Measurements from ENCODE around the gene ACKR3. TPM values are rescaled to one million over a fixed set of nuclear protein-coding genes. Genes with fewer than 3 reads are reported as not detected.

The ACKR3 gene
- total and polyA plus RNA-seq, 10 of the 15 experiments (the other 5 are each of a cell fraction or from before 2014, with no cell fraction given), result 3.0 to 154 (median 6.4) TPM

GRCh38 chr2:236568068-236568921 is 1.3 kb upstream of the ACKR3 start (continued):
- TF ChIP-seq ATF3 (IDR thresholded peaks at IDR 0.05; ENCODE audit: borderline replicate concordance, extremely low read depth, low read depth, low read length) (no peak), HSF1 (IDR thresholded peaks at IDR 0.05; ENCODE audit: low read depth, low read length) (no peak), RUNX3 (IDR thresholded peaks at IDR 0.05; ENCODE audit: low read length) (peak; percentile 47), SIX5 (IDR thresholded peaks at IDR 0.05; ENCODE audit: low read depth, low read length, severe bottlenecking) (no peak), RCOR1 (conservative IDR thresholded peaks at IDR 0.05; ENCODE audit: low read depth, low read length) (no peak), ZNF687 (IDR thresholded peaks at IDR 0.05) (peak; percentile 70), ZNF384 (IDR thresholded peaks at IDR 0.05; ENCODE audit: borderline replicate concordance, low read depth, low read length) (no peak), IRF5 (IDR thresholded peaks at IDR 0.05; ENCODE audit: borderline replicate concordance) (no peak), IRF3 (IDR thresholded peaks at IDR 0.05) (no peak), CHD2 (IDR thresholded peaks at IDR 0.05; ENCODE audit: borderline replicate concordance, low read depth, low read length) (no peak), CHD4 (IDR thresholded peaks at IDR 0.05) (no peak), FOXK2 (IDR thresholded peaks at IDR 0.05) (no peak), SUZ12 (IDR thresholded peaks at IDR 0.05; ENCODE audit: unreplicated experiment) (no peak), TAF1 (IDR thresholded peaks at IDR 0.05; ENCODE audit: borderline replicate concordance, low read depth, low read length) (peak; percentile 41; the same call in 1 of the 2 replicates), TBL1XR1 (IDR thresholded peaks at IDR 0.05; ENCODE audit: low read depth, low read length) (no peak), BCL11A (IDR thresholded peaks at IDR 0.05; ENCODE audit: low read depth, low read length) (no peak), RFX5 (IDR thresholded peaks at IDR 0.05; ENCODE audit: low read depth, low read length) (no peak), IKZF1 (conservative IDR thresholded peaks at IDR 0.05) (peak; percentile 88), NR2C1 (IDR thresholded peaks at IDR 0.05) (no peak), MXI1 (IDR thresholded peaks at IDR 0.05; ENCODE audit: low read depth, low read length) (peak; percentile 42; the same call in 1 of the 2 replicates), POLR2A (IDR thresholded peaks at IDR 0.05; ENCODE audit: low read depth, low read length) (peak; percentile 59), ETV6 (conservative IDR thresholded peaks at IDR 0.05 in 1 of 2, IDR thresholded peaks at IDR 0.05 in 1 of 2; ENCODE audit: borderline replicate concordance in 1 of 2, low read depth in 1 of 2) (peak in 1 of 2 experiments; percentile 86; a peak in 2 of 4 replicates), DPF2 (IDR thresholded peaks at IDR 0.05) (no peak)
